ENCODE data around the gene SPI1. TPM values are rescaled to one million over a fixed set of nuclear protein-coding genes. Genes with fewer than 3 reads are reported as not detected.

Gene SPI1
- total and polyA plus RNA-seq, 2 donors (not counting 1 experiment from before 2014, with no cell fraction given), result 98.3 to 119 TPM

GRCh38 chr11:47353978-47354774 is 24.2 kb downstream of the SPI1 start:
- 98% methylated on average over 12 of the region's 15 CpGs for WGBS (ENCODE audit: insufficient coverage)
- Histone ChIP-seq H3K9ac (ENCODE audit: low read length) (no peak overlapping the region), H3K4me1 (ENCODE audit: control insufficient read depth in 2 of 2, insufficient read depth in 2 of 2, low read length in 2 of 2) (no peaks in the 10 kb centered on the region), H3K79me2 (ENCODE audit: control insufficient read depth, insufficient read depth, low read length) (peaks cover 15% of the 10 kb centered on the region), H4K20me1 (ENCODE audit: control insufficient read depth, insufficient read depth, low read length, poor library complexity, severe bottlenecking) (peaks cover 44% of the 10 kb centered on the region), H3K4me3 (ENCODE audit: control extremely low read depth in 1 of 5, extremely low read depth in 1 of 5, insufficient read depth in 1 of 5, low read depth in 2 of 5, low read length in 4 of 5) (no peak overlapping the region), H3K9me3 (ENCODE audit: control extremely low read depth in 1 of 3, control insufficient read depth in 2 of 3, insufficient read depth in 1 of 3, low read length in 2 of 3) (peaks cover 0 to 4% (median 0%) of the 10 kb centered on the region in 3 donors), H2AFZ (ENCODE audit: insufficient read depth, low read depth, low read length, poor library complexity, severe bottlenecking) (no peak overlapping the region), H3K36me3 (replicated peaks in 1 of 2; ENCODE audit: control extremely low read depth in 1 of 2, control insufficient read depth in 1 of 2, extremely low read depth in 1 of 2, insufficient read depth in 2 of 2, low read length in 1 of 2) (peaks cover 0 to 29% of the 10 kb centered on the region in 2 experiments), H3K27ac (ENCODE audit: low read length in 2 of 2) (no peak overlapping the region), H3K27me3 (replicated peaks in 1 of 4; ENCODE audit: control extremely low read depth in 1 of 4, control insufficient read depth in 3 of 4, insufficient read depth in 4 of 4, low read length in 3 of 4) (no peaks in the 10 kb centered on the region), H3K4me2 (replicated peaks; ENCODE audit: low read depth, low read length, poor library complexity, severe bottlenecking) (no peak overlapping the region)
- no peak for DNase-seq
- H3K4me3 Mint-ChIP-seq, result no peak overlapping the region
- no peaks in the 10 kb centered on the region for H3K27me3 Mint-ChIP-seq
- ChIA-PET POLR2A (interaction anchor here (0.6 kb wide), 1 partner anchor 38 kb away, joined by 17 read pairs; no protein-coding TSS in a partner anchor), CTCF (no interaction called here)
- peak overlapping the region; percentile 53 for H3K27ac Mint-ChIP-seq
- no peak for TF ChIP-seq CTCF (IDR thresholded peaks at IDR 0.05)
- TF ChIP-seq EZH2 (IDR thresholded peaks at IDR 0.05; ENCODE audit: borderline replicate concordance, insufficient read depth, low read depth, low read length, poor library complexity, severe bottlenecking), result no peak
- intact Hi-C loops (cut with micrococcal nuclease), result no loop called here
- H3K4me1 Mint-ChIP-seq, result peaks cover 1% of the 10 kb centered on the region
- no peaks in the 10 kb centered on the region for H3K9me3 Mint-ChIP-seq (ENCODE audit: insufficient read depth)
- no peak for ATAC-seq (ENCODE audit: low read depth)

- no peaks in the 10 kb centered on the region for H3K9me3 Mint-ChIP-seq (ENCODE audit: insufficient read depth)
- 81% methylated on average over 2 of the region's 5 CpGs for WGBS (ENCODE audit: insufficient coverage)
- Histone ChIP-seq H3K4me1 (ENCODE audit: control insufficient read depth in 2 of 2, insufficient read depth in 2 of 2, low read length in 2 of 2) (no peaks in the 10 kb centered on the region), H3K79me2 (ENCODE audit: control insufficient read depth, insufficient read depth, low read length) (no peaks in the 10 kb centered on the region), H3K36me3 (replicated peaks in 1 of 2; ENCODE audit: control extremely low read depth in 1 of 2, control insufficient read depth in 1 of 2, extremely low read depth in 1 of 2, insufficient read depth in 2 of 2, low read length in 1 of 2) (peaks cover 0 to 18% of the 10 kb centered on the region in 2 experiments), H3K27me3 (replicated peaks in 1 of 4; ENCODE audit: control extremely low read depth in 1 of 4, control insufficient read depth in 3 of 4, insufficient read depth in 4 of 4, low read length in 3 of 4) (no peaks in the 10 kb centered on the region), H4K20me1 (ENCODE audit: control insufficient read depth, insufficient read depth, low read length, poor library complexity, severe bottlenecking) (peaks cover 29% of the 10 kb centered on the region), H3K9ac (ENCODE audit: low read length) (no peak within 1 kb of the TSS), H3K4me3 (ENCODE audit: control extremely low read depth in 1 of 5, extremely low read depth in 1 of 5, insufficient read depth in 1 of 5, low read depth in 2 of 5, low read length in 4 of 5) (no peak within 1 kb of the TSS), H3K27ac (ENCODE audit: low read length in 2 of 2) (no peak within 1 kb of the TSS), H3K9me3 (ENCODE audit: control extremely low read depth in 1 of 3, control insufficient read depth in 2 of 3, insufficient read depth in 1 of 3, low read length in 2 of 3) (peaks cover 0 to 4% (median 0%) of the 10 kb centered on the region in 3 donors), H3K4me2 (replicated peaks; ENCODE audit: low read depth, low read length, poor library complexity, severe bottlenecking) (no peak within 1 kb of the TSS), H2AFZ (ENCODE audit: insufficient read depth, low read depth, low read length, poor library complexity, severe bottlenecking) (no peak within 1 kb of the TSS)
- ATAC-seq (ENCODE audit: low read depth) (no peak), DNase-seq (no peak)
- H3K27me3 Mint-ChIP-seq, result no peaks in the 10 kb centered on the region
- intact Hi-C loops (cut with micrococcal nuclease), result no loop called here
- no peak within 1 kb of the TSS for H3K4me3 Mint-ChIP-seq
- no peak for TF ChIP-seq CTCF (IDR thresholded peaks at IDR 0.05)
- no peak for TF ChIP-seq EZH2 (IDR thresholded peaks at IDR 0.05; ENCODE audit: borderline replicate concordance, insufficient read depth, low read depth, low read length, poor library complexity, severe bottlenecking)
- H3K4me1 Mint-ChIP-seq, result no peaks in the 10 kb centered on the region
- ChIA-PET CTCF (no interaction called here), POLR2A (no interaction called here)
- H3K27ac Mint-ChIP-seq, result no peak within 1 kb of the TSS
These were observed 25.8 kb downstream of the SPI1 start, which contains the start of gene MYBPC3 for GRCh38 chr11:47352556-47352955. Gene MYBPC3 (minus strand): TSS chr11:47352702. CDS start chr11:47352647, 55 bp downstream.

All from B cell (primary cell).